Dedifferentiated amniotic fluid mesenchymal stem cell (primary cell): ENCODE results near the gene ZNF774.
"Not testable (repeated sequence)": the region's sequence is repeated elsewhere in the genome, so short reads cannot be mapped to it uniquely, and the experiment has no call there.

Source experiments
- DNase-seq: peaks from one replicate; pipeline ENCODE4 v3.0.0-alpha.2; 2016; ENCODE audit errors: extremely low spot score

ZNF774 gene

DNA sequence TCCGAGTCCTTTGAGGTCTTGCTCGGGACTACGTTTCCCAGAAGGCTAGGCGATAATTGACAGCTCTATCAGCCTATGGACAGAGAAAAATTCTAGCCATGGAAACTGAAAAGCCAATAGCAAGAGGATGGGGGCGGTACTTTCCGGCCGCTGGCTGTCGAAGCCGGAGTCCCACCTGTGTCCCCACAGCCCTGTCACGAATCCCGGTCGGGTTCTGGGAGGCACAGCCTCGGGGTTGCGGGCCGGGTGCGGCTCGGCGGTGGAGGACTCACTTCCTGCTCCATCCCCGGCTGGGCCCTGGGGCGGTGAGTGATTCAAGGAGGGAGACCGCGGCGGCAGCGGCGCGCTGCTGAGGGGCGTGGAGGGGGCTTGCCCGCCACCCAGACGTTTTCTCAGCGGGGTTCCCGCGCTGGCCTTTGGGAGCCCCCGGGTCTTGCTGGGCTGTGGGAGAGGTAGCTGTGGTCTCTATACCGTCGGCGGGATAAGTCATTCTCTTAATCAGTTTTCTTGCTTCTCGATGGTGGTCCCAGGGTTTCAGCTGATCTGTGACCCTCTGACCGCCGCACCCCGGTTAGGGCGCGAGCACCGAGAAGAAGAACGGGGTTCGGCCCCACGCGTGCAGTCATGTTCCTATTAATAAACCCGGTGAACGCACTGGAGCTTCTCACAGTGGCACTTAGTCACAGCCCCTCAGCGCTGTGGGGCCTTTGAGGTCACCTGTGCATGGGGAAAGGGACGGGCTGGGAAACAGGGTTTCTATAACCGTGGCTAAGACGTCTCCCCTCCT, at the start of gene ZNF774:
ZNF774 (plus strand) TSS at position 178 of the 787 bp plus-strand sequence. CDS start 2,377 bp downstream, outside the sequence.
- DNase-seq: peak; percentile 98

DNA sequence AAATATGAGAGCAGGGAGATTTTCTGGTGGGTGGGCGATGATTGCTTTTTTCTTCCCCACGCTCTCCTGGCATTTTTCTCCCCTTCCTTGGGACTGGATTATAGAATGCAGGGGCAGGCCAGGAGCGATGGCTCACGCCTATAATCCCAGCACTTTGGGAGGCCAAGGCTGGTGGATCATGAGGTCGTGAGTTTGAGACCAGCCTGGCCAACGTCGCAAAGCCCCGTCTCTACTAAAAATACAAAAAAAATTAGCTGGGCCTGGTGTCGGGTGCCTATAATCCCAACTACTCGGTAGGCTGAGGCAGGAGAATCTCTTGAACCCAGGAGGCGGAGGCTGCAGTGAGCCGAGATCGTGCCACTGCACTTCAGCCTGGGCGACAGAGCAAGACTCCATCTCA, 46.7 kb upstream of the ZNF774 start:
- not testable (repeated sequence) for DNase-seq

- DNase-seq: no peak
These were observed 46.2 kb upstream of the ZNF774 start for GRCh38 chr15:90305932-90306331.

DNA sequence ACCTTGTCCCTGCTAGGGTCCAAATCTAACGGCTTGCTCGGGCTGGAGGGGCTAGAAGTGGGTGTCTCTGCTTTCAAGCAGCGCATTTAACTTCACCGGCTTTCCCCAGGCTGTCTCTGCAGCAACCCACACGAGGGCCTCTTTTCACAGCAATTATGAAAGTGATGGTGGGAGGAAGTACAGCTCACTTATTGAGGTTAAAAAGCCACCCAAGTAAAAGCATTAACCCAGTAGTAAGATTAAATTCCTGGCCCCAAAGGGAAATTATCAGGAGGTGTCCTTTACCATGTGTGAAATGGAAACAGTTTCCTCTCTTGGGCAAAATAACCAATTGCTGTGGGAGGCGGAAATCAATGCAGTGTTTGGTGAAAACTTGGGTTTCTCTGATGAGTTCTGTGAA, 45.5 kb upstream of the ZNF774 start:
- DNase-seq: no peak

DNA sequence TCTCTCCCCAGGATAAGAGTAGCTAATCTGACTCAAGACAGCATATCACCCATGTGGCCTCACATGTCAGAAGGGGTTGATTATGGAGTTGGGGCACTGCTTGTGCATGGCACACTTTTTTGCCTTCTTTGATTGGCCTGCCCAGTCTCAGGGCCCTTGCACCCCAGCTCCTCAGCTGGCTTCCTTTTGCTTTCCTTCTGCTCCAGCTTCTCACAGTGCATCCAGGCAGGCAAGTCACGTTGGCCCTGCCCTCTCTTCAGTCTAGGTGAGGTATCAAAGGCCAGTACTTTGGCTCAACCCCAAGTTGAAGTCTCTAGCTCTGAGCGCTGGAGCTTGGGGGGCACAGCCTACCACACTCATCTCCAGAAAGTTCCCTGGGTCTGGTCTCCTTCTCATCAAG, 44.4 kb upstream of the ZNF774 start:
- no peak for DNase-seq

GRCh38 chr15:90309020-90309419, 43.1 kb upstream of the ZNF774 start:
- DNase-seq: no peak

DNA sequence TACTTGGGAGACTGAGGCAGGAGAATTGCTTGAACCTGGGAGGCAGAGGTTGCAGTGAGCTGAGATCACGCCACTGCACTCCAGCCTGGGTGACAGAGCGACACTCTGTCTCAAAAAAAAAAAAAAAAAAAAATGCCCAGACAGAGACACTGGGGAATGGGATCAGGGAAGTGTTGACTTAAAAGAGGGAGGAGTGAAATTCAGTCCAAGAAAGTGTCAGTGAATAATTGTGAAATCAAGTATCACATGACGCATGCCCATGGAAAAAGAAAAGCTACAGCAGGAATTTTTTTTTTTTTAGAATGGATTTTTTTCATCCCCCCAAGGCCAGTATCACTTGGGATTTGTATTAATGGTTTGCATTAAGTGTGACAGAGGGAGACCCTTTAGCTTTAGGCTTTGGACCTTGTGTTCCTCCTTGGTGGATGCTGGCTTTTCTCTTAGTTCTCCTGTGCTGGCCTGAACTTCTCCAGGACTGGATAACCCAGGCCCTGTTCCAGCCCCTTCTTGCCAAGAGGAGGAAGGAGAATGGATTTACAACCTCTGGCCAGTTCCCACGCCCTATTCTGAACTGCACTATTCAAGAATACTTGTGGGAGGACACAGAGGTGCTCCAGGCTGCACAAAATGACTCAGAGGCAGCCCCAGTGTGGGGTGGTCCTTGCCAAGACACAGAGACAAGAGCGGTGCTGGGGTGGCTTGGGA, 36.7 kb upstream of the ZNF774 start:
- DNase-seq: no peak

GRCh38 chr15:90316139-90316538, 35.9 kb upstream of the ZNF774 start:
- DNase-seq: no peak

GRCh38 chr15:90318591-90318990, 33.5 kb upstream of the ZNF774 start:
- no peak for DNase-seq

GRCh38 chr15:90320062-90320884, 31.8 kb upstream of the ZNF774 start:
- DNase-seq: peak; percentile 82

- DNase-seq: no peak
These were observed 31.2 kb upstream of the ZNF774 start for GRCh38 chr15:90320885-90321278.

DNA sequence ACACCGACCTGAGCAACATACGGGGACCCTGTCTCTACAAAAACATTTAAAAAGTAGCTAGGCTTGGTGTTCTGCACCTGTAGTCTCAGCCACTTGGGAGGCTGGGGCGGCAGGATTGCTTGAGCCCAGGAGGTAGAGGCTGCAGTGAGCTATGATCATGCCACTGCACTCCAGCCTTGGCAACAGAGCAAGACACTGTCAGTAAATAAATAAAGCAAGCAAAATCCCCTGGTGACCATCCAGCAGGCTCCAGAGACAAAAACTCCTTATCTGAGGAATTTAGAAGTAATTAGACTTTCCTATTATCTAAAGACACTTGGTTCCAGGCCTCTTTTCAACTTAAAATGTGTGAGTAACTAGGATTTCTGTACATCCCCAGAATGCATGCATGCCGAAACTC, 29.5 kb upstream of the ZNF774 start:
- DNase-seq: no peak

- DNase-seq: no peak
These were observed 26.4 kb upstream of the ZNF774 start for GRCh38 chr15:90325726-90326125.

GRCh38 chr15:90326441-90326840, 25.6 kb upstream of the ZNF774 start:
- DNase-seq: no peak

GRCh38 chr15:90327311-90327710, 24.8 kb upstream of the ZNF774 start:
- DNase-seq: no peak

DNA sequence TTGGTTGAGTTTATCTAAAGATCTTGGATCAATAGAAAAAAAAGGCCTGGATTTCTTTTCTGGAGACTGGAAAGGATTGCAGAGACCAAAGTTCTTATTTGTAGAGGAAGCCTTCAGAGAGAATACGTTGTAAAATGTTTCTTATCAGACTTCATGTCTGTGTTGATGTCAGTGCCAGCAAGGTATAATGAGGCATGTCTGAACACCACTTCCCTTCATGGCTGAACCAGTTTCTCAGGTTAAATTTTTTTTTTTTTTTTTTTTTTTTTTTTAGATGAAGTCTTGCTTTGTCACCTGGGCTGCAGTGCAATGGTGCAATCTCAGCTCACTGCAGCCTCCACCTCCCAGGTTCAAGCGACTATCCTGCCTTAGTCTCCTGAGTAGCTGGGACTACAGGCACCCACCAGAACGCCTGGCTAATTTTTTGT, 17.8 kb upstream of the ZNF774 start:
- DNase-seq: no peak

GRCh38 chr15:90336705-90337141, 15.4 kb upstream of the ZNF774 start:
- DNase-seq: peak; percentile 35

GRCh38 chr15:90337256-90337655, 14.8 kb upstream of the ZNF774 start:
- DNase-seq: no peak

DNA sequence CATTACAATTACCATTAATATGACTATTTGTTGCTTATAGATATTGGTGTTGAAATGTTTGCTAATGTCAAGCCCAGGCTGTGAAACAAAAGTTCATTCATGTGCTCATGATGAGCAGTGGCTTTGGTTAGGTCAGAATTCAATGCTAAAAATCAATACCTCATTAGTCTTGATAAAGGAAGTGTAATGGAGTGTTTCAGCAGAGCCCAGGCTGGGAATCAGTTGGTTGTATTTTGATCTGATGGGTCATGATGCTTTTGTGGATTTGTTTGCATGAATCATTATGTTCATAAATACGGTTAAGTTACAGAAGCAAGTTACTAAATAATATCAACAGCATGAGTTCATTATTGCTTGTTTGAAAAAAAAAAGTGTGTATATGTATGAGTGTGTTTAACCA, 13.6 kb upstream of the ZNF774 start:
- DNase-seq: no peak

- no peak for DNase-seq
These were observed 11.7 kb upstream of the ZNF774 start for GRCh38 chr15:90340345-90340744.

- DNase-seq: no peak
These were observed 8.7 kb upstream of the ZNF774 start for GRCh38 chr15:90343302-90343790.

DNA sequence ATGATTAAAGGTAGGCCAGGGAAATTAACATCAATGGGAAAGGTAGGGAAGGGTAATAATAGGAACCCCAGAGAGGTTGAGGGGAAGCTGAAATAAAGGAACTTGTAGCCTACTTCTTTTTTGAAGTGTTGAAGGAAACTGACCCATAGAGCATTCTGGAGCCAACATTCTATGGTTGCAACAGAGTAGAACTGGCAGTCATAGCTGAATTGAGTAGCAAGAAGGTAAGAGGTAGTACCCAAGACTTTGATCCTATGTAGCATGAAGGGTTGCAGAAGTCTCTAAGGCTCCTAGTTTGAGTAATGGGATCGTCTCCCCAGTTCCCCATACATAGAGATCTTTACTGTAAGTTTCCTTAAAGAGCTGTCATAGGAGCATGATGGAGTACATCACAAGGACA, 7.4 kb upstream of the ZNF774 start:
- DNase-seq: no peak
